NCI-H1436 treated with DMSO at 0.1 percent for 48 hours (cell line): ENCODE results near the gene CYP19A1.
A peak's percentile ranks its signal among the peaks of the same experiment; 100 is the strongest.

Experiments
- DNase-seq: peaks from one replicate; lab custom pipeline; 2025; lab: John Stamatoyannopoulos, UW

Gene CYP19A1

DNA sequence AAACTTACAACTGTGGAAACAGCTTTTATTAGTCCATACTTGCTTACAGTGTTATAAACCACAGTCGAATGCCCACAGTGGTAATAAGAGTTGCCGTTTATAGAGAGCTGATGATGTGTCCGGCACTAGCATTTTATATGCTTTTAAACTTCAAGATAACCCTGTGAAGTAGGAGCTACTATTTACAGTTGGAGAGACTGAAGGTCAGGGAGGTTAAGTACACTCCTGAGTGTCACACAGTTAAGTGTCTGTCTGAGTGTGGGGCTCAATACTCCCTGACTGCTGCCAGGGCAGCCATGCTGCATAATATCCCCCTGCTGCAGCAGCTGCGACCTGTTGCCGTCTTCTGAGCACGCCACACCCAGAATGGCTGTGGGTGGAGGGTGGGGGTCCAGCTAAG lies 153.8 kb downstream of the CYP19A1 start:
- DNase-seq, result no peak

DNA sequence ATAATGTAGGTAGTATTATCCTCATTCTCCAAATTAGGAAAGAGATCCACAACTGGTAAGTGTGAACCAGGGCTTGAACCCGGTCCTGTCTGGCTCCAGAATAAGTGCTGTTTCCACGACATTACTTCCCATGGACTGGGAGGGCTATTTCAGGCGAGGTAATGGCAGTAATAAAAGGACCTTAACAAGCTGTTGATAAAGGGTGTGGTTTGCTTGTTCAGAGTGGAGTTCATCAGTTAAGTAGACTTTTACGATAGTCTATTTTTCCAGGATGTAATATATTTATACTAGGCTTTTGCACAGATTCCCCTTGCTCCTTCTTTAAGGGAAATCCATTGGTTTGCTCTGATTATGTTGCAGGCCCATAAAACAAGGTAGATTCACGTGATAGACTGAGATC lies 155.3 kb downstream of the CYP19A1 start:
- DNase-seq, result no peak

DNA sequence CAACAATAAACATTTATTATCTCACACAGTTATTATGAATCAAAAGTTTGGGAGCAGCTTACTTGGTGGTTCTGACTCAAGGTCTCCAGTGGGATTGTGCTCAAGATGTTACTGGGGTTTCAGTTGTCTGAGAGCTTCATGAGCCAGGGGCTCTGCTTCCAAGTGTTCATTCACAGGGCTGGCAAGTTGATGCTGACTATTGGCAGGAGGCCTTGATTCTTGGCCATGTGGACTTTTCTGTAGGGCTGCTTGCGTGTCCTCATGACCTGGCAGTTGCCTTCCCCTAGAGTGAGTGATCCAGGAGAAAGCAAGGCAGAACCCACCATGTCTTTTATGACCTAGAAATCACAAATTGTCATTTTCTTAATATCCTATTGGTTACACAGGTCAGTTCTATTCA lies 156.5 kb downstream of the CYP19A1 start:
- DNase-seq, result no peak

DNA sequence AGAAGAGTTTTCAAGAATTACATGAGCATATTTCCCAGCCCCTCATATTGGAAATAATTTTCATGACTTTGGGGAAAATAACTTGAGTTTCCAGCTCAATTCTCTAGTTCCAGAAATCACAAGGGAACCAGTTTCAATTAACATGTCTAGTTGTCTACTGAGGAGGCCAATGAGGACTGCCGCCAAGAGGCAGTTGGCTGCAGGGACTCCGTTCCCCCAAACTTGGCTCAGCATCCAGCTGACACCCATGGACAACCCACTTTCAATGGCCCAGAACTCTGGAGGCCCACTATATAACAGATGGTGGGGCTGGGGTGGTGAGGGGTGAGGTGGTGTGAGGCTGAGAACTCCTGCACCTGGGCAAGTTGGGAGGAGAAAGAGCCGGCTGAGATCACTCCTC lies 157.2 kb downstream of the CYP19A1 start:
- DNase-seq, result no peak

DNA sequence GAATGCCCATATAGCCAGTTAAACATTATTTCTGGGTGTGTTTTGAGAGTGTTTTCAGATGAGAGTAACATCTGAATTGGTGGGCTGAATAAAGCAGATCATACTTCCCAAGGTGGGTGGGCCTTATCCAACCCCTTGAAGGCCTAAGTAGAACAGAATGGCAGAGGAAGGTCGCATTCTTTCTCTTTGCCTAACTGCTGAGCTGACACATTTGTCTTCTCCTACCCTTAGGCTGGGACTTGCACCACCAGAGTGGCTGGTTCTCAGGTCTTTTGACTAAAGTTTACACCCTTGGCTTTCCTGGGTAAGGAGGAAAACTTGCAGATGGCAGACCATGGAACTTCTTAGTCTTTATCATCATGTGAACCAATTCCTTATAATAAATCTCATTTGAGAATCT lies 157.9 kb downstream of the CYP19A1 start:
- DNase-seq, result no peak

DNA sequence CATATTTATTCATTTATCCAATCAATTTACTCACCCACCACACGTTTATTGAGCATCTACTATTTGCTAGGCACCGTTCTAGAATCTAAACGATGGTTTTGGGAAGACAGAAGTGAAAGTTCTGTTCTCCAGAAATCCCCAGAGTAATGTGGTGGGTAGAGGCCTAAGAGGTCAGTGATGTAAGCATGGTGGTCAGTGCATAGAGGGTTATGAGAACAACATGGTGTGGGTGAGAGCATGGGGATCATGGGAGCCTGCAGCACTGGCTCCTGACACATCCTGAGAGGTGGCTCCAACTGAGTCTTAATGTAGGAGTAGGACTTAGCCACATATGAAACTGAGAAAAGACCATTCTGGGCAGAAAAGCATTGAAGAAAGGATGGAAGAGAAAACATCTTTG lies 158.4 kb downstream of the CYP19A1 start:
- DNase-seq, result no peak

DNA sequence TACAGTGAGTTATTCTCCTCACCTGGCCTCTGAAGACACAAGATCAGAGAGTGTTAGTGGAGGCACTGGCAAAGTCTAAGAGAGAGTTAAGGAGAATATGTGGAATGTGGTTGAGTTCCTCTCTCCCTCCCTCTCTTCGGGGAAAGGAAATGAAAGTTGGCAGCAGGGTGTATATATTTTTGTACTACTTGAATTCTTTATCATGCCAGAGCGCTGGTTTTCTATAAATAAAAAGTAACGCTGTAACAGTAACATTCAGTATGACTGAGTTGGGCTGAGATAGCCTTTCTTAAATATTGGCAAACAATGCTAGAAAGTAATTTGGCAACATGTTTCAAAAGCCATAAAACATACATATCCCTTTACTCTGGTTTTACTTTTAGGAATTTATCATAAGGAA lies 166.2 kb downstream of the CYP19A1 start:
- DNase-seq, result no peak

DNA sequence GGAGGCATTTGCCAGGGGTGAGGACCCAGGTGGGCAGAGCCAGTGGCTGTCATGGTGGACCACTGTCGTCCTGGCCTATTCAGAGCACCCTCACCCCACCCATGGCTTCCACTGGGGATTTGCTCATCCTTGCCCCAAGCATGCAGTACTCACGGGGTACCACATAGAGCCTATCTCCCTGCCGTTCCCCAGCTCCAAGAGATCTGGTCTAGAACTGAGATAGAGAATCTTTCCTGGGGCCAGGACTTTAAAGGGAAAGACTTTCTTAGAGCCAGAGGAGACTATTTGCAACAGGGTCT lies 166.8 kb downstream of the CYP19A1 start:
- no peak for DNase-seq

DNA sequence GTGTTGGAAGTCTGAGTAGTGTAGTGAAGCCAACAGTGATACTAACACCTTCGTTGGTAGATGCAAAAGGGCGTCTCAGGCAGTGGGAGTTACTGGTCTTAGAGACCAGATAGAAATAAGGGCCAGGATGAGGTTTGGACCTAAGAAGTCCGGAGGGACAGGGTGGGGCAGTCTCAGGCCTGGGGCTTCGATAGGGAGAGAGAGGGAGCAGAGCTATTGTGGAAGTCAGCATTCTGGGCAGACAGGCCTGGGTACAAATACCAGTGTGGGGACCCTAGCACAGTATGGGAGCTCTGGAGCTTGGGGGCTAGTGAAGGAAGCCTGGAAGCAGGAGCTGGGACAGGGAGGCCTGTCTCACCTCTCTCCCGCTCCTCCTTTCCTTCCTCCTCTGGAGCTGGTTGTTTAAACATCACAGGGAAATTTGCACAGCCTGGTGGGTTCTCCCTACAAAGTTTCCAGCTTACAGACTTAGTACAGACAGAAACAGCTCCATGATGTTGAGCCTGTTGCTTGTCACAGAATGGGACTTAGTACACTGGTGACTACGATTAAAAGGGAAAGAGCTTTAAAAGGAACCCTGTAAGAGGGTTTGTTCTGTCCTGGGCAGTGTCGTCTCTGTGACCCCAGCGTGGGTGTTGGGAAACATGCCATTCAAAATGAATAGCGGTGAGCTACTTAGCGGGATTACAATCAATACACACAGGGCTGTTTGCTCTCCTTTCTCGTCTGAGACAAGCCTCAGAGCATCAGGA lies 167.3 kb downstream of the CYP19A1 start:
- no peak for DNase-seq

DNA sequence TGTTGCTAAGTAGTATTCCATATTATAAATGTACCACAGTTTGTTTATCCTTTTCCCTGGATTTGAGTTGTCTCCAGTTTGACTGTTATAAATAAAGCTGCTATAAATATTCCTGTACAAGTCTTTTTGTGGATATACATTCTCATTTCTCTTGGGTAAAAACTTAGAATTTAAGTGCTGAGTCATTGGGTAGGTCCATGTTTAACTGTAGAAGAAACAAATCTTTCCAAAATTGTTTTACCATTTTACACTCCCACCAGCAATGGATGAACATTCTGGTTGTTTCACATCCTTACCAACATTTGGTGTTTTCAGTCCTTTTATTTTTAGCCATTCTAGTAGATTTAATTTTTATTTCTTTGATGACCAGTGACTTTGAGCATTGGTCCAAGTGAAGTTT lies 169.7 kb downstream of the CYP19A1 start:
- DNase-seq, result no peak

DNA sequence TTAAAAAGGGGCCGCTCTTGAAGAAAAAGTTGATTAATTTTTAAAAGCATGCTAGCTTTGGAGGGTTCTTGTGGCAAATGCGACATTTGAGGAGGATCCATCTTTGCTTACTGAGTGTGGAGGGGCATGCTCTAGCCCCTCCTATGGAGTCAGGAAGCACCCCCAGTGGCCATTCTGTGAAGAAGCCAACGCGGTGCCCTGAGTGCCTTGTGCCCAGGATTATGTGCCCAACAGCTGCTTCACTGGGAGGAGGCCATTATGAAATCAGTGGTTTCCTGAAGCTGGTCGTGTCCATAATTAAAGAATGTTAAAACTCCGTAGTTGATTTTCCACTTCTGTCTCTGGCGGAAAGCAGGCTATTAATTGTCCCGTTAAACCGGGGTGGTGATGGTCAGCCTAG lies 174.6 kb downstream of the CYP19A1 start:
- no peak for DNase-seq

DNA sequence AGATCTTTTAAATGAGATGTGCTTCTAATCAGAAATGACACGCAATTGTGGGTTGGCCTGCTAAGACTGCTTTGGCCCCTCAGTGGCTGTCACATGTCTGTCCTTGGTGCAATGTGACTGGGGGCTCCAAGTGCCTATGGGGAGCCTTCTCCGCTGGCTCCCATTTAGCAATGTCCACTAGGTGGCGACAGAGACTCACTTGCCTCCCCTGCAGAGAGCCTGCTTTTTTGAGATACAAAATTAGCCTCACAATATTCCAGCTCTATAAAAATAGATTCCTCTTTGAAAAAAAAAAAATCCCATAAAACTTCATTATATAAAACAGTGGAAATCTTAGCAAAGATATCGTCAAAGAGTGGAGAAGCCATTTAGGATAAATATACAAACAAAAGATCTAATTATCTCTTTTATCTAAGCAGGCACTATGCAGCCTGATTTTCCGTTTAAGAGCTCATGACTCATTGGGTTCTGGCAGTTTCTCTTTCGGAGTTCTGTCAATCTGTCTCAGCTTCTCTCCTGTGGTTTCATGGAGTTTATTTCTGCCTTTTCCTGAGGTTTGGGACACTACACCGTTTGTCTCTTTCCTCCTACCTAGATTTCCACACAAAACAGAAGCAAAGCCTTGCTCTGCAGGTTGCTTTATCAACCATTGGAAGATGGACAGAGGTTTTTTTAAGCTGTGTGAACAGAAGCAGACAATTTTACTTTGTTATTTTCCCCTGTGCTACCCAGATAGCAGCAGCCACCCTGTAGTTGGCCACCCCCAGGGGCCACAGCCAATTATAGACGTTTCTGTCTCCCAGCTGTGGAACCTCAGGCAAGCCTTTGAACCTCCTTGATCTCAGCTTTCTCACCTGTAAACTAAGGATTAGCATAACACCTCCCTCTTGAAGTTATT lies 175.3 kb downstream of the CYP19A1 start:
- peak; percentile 27 for DNase-seq

DNA sequence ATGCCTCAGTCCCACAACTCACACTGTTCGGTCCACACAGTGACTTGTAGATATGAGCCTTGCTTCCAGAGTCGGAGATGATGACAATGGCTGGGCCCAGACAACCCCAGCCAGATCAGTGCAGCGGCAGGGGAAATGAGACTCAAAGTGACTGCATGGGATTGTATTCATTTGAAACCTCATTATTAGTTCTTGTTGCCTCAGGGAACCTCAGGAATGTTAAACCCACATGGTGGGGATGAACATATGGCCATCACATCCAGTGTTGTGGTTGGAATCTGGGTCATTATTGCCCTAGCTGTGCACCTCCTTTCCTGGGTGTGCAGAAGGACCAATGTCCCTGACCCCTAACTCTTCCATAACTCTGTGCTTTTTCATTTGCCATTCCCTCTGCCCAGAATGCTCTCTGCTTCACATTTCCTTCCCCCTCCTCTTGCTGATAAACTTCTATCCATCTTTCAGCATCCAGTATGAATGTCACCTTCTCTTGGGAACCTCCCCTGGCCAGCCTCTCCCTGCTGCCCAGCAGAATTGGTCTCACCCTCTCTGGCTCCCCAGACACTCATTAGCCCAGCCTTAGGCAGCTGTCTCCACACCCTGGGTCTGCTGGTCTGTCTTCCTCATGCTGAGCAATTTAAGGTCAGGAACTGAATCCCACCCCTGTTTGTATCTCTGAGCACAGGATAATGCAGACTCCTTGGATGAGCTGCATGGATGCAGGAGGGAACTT lies 176.7 kb downstream of the CYP19A1 start:
- no peak for DNase-seq

DNA sequence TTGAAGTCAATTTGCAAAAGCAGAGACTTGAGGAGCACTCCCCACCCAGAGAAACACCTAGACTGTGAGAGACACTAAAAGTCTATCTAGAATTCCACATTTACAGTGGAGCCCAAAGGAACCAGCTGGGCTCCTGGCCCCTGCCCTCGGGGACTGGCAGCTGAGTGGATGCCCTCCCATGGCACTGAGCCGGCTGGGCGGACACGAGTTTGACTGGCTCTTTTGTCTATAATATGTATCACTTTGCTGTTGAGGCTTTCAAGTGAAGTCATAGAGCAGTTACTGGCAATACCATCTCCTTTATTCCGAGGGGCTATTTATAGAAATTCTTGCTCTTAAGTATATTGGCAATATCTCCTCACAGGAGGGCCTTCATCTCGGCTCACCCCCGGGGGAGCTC lies 177.9 kb downstream of the CYP19A1 start:
- no peak for DNase-seq
